GM21723 (cell line): ENCODE measurements around the gene ELFN2.
"Not testable (repeated sequence)": the region's sequence is repeated elsewhere in the genome, so short reads cannot be mapped to it uniquely, and the experiment has no call there.

Experiments used
- ATAC-seq: cut with Tn5 transposase; IDR thresholded peaks from one replicate; pipeline ENCODE4 v1.9.1; 2021; ENCODE audit warnings: mild to moderate bottlenecking, moderate library complexity; ENCODE audit not compliant: unreplicated experiment

The ELFN2 gene, protein sequence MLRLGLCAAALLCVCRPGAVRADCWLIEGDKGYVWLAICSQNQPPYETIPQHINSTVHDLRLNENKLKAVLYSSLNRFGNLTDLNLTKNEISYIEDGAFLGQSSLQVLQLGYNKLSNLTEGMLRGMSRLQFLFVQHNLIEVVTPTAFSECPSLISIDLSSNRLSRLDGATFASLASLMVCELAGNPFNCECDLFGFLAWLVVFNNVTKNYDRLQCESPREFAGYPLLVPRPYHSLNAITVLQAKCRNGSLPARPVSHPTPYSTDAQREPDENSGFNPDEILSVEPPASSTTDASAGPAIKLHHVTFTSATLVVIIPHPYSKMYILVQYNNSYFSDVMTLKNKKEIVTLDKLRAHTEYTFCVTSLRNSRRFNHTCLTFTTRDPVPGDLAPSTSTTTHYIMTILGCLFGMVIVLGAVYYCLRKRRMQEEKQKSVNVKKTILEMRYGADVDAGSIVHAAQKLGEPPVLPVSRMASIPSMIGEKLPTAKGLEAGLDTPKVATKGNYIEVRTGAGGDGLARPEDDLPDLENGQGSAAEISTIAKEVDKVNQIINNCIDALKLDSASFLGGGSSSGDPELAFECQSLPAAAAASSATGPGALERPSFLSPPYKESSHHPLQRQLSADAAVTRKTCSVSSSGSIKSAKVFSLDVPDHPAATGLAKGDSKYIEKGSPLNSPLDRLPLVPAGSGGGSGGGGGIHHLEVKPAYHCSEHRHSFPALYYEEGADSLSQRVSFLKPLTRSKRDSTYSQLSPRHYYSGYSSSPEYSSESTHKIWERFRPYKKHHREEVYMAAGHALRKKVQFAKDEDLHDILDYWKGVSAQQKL

DNA sequence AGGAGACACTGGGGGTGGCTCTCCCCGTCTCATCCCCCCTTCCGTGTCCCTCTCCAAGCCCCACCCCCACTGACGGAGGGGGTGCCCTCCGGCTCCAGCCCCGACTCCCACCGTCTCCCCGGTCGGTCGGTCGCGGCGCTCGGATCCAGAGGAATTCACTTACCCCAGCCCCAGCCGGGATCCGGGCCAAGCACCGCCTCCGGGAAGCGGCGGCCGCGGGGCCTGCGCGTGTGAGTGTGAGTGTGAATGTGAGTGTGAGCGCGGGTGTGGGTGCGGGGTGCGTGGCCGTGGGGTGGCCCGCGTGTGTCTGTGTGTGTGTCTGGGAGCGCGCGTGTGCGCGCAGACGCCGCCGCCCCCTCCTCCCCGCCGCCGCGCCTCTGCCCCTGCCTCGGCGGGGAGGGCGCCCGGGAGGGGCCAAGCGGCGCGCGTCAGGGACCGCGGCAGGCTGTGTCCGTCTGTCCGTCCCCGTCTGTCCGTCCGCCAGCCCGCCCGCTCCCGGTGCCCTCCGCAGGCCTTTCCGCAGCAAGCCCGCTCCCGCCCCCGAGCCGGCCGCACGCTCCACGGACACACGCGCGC lies at the start of gene ELFN2:
Gene ELFN2, minus strand, starts transcription at position 345 of the 576 bp plus-strand sequence. CDS start 51,945 bp downstream, outside the sequence.
- ATAC-seq, result no peak

DNA sequence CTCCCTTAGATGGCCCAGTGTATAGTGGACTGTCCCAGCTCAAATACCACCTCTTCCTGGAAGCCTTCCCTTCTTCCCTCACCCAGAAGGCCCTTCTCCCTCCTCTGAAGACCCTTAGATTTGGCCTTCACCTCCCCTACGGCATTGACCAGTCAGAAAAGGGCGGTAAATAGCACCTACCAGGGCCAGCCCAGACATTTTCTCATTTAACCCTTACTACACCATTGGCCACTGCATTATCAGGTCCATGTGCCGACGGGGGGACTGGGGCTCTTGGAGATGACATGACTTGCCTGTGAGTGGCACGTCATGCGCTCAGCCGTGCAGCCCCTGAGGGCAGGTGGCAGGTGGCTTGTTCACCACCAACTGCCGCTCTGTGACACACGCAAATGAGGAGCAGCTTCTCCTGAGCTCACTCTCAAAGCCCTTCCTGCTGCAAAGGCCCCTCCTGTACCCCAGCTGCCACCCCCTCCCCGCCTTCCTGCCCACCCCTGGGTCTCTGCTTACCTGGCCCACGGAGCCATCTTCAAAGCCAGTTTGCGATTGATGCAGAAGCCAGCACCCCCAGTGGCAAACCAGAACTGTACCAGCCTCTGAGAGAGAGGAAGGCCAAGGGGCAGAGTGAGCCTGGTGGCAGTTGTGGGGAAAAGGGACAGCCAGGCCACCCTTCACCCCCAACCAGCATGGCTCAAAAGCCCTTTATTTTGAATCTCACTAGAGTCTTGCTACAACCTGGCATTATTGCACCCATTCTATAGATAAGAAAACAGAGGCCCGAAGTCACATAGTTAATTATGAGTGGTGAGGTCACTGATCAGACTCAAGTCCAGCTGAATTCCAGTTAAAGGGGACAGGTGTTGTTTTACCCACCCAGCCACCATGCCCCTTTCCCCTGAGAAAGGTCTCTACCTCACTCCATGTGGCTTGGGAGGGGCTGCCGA lies 49.4 kb upstream of the ELFN2 start:
- no peak for ATAC-seq

DNA sequence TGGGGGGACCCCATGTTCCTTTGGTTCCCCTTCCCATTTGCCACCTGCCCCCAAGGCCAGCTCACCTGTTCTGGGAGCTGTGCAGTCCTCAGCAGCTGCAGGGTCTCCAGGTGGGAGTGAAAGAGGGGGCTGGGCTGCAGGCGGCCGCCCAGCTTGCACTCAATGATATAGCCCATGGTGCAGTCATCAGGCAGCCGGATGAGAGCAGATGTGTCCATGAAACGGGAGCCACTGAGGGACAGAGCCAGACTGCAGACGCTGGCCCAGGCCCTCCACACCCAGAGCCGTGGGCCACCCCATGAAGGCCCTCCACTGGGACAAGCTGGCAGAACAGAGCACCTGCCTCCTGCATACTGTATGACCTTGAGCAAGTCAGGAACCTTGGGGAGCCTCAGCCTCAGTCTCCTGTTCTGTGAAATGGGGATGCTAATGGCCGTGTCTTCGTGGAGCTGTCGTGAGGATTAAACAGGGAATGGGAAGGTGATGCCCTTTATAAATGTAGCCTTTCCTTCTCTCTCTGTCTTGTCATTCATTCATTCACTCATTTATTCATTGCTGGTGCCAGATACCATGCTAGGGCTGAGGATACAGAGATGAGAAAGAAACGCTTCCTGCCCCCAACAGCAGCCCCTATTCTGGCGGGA lies 47.3 kb upstream of the ELFN2 start:
- ATAC-seq, result no peak

DNA sequence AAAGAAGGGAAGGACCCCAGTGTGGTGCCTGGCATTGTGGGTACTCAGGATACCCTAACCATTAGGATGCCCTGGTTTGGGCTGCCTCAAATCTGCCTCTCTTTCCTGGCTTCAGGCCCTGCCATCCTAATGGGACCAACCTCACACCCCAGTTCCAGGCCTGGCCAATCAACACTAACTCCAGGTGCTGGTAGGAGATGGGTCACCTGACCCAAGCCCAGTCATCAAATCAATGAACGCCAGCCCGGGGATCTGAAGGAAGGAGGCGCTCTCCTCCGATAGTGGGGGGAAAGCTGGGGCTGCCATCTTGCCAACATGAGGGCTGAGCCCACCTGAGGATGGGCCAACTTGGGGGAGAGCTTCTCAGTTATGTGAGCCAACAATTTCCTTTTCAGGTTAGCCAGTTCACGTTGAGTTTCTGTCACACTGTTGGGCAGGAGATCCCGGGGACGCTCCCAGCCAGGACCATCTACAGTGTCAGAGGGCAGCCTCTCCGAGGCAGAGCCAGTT lies 46.2 kb upstream of the ELFN2 start:
- no peak for ATAC-seq

DNA sequence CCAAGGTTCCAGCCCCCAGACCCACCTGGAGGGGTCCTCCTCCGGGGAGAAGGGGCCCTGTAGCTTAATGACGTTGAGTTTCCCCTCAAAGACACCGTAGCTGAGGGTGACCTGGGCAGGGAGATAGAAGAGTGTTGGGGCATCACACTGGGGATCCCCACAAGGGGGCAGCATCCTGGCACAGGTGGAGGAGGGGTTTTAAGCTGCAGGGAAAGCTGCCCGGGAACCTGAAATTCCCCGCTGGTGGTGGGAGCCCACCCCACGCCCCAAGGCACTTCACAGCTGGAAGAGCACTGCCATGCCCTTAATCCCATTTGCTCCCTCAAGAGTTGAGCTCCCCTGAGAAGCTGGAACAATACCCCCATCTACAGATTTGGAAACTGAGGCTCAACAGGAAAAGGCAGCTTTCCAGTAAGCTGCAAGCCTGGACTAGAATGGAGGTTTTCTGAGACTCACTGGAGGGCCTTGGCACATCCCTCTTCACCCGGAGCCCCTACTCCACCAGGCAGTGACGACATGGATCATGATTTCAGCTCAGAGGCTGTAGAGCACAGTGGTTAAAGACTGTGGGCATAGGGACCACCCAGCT lies 45.2 kb upstream of the ELFN2 start:
- ATAC-seq, result no peak

DNA sequence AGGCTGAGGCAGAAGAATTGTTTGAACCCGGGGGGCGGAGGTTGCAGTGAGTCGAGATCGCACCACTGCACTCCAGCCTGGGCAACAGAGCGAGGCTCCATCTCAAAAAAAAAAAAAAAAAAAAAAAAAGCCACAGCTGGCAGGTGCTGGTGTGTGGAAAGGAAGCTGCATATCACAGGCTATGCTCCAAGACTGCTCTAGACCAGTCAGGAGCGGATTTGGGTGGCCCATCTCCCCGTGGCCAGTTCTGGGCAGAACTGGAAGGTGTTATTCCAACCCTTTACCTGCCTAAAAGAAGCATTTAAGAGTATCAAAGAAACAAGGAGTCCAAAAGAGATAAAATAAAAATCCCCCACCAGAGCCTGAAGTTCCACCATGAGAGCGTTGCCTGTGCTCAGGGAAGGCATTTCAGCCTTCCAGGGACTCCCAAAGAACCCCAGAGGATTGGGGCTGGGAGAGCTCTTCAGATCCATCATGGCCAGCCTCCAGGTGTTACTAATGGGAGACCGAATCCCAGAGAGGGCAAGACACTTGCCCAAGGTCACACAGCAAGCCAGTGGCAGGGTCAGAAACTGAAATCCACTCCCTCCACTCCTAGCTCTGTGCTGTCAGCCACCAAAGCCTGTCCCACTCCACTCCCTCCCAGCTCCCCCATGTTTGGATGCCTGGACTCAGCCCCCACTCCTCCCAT lies 44.6 kb upstream of the ELFN2 start:
- ATAC-seq, result no peak

DNA sequence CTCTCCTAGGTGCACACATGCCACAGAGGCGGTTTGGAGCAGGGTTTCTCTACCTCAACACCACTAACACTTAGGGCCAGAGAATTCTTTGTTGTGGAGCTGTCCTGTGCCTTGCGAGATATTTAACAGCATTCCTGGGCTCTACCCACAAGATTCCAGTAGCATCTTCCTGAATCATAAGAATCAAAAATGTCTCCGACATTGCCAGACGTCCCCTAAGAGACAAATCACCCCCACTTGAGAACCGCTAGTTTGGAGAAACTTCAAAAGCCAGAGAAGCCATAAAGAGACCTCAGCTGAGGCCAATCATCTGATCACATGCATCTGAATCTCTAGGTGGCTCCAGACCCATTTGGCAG lies 42.8 kb upstream of the ELFN2 start:
- no peak for ATAC-seq

DNA sequence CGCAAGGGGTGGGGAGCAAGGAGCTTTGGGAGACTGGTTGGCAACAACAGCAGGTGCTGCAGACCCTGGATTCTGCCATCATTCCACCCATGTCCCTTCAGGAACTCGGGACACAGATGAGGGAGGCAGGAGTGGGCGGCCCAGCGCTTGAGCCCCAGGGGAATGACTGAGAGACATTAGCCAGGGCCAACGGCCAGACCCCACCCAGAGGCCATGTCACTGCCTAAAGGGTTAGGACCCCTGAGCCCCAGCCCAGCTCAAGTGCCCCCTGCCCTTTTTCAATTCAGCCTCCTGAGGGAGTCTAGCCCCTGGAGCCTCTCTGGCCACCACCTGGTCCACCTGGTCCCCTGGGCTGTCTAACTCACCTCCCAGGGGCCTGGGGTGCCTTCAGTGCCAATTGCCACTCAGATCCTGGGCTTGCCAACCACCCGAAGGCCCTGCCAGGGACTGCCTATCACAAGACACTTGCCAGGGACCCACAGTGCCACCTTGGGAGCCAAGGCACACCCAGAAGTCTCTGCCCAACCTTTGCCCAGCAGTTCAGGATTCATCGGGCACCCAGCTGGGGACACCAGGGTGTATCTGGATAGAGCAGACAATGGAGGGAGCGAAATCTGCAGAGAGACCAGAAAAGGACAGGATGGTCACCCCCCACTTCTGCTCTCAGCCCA lies 42.3 kb upstream of the ELFN2 start:
- no peak for ATAC-seq

DNA sequence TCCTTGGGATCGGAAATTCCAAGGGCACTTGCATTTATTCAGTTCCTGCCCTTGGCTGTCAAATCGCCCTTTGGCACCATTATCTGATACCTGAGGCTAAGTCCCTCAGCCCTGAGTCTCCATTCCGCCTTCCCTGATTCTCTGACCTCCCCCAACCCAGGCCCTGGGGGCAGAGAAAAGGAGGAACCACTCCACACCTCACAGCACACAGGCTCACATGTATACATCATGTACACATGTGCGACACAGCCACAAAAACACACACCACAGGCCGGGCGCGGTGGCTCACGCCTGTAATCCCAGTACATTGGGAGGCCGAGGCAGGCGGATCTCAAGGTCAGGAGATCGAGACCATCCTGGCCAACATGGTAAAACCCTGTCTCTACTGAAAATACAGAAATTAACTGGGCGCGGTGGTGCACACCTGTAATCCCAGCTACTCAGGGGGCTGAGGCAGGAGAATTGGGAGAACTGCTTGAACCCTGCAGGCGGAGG lies 41.0 kb upstream of the ELFN2 start:
- not testable (repeated sequence) for ATAC-seq

DNA sequence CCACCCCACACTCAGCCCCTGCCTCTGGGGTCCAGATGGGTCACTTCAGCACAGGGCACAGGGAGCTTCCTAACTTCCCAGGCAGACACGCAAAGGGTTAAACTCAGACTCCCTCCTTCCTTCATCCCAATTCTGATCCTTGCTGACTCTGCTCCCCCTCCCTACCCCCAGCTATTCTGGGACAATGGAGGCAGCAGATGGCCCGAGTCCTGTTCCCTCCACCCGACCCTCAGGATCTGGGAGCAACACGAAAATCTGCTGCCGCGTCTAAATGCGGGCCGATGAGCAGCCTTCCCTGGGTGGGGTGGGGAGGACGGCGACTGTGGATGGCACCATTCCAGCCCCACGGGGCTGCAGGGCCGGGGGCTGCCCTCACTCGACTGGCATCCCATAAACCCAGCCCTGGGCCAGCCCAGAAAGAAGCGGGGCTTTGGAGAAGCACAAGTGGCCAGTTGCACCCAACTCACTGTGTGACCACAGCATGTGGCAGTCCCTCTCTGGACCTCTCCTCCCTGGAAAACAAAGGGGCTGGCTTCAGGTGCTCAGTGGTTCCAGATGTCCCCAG lies 40.2 kb upstream of the ELFN2 start:
- ATAC-seq, result no peak

DNA sequence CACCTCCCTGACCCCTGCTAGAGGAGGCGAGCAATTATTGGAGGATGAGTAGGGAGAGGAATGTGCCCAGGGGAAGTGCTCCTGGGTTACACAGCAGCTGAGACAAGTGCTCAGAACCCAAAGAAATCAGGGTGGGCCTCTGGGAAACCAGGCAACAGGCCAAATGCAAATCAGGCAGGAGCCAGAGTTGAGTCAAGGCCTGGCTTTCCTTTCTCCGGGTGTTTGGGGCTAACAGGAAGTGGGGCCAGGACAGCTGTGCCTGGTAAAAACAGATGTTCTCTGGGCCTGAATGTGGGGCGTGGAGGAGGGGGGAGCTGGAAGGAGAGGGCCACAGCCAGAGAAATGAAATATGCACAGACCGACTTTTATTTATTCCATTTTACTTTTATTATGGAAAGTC lies 36.9 kb upstream of the ELFN2 start:
- no peak for ATAC-seq

DNA sequence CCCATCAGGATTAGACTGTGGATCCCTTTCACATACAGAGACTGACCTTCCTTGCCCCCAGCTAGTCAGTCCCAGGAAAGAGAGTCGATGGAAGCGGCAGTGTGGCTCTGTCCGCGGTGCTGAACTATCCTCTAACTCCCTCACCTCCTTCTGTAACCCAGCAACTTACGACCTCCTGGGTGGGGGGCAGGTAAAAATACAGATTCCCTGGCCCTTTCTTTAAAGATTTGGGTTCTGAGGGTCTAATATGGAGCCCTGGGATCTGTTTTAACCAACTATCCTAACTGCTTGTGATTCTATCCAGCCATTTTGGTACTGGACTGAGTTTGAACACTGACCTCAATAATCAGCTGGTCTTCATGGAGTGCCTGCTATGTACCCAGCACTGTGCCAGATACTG lies 35.7 kb upstream of the ELFN2 start:
- ATAC-seq, result no peak

DNA sequence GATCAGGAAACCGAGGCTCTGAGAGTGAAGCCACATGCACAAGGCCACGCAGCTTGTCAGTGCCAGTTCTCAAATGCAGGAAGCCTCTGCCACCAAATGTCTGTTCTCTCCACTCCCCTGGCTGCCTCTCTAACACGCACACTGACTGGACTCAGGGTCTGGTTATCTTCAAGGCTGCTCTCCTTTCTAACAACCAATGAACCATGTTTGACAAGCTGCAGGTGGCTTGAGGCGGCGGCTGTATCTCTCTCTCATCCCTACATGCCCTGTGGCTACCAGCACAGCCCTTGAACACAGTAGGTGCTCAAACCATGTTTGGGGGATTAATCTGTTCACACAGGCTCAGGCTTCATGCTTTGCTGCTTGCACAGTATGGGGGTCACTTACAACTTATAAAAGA lies 35.2 kb upstream of the ELFN2 start:
- ATAC-seq, result no peak

DNA sequence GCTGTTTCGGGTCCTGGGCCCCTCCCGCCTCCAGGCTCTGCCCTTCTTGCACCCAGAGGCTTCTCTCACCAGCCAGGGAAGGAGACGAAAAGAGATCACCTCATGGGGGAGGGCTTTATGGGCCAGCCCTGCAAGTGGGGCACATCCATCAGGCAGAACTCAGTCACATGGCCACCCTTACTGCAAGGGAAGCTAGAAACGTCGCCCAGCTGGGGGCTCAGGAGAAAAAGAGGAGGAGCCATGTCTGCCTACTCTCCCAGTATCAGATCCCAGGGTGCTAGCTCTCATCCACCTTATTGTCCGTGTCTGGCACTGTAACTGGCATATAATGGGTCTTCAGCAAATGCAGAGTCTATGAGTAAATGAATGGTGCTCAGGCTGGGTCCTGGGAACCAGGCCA lies 34.7 kb upstream of the ELFN2 start:
- no peak for ATAC-seq

DNA sequence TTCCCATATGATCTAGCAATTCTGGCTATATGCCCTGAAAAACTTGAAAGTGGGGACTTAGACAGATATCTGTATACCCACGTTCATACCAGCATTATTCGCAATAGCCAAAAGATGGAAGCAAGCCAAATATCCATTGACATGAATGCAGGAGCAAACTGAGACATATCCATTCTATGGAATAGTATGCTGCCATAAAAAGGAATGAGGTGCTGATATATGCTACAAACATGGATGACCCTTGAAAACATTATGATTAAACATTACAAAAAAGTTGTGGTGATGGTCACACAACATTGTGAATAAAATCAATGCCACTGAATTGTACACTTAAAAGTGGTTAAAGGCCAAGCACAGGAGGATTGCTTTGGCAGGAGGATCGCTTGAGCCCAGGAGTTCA lies 33.4 kb upstream of the ELFN2 start:
- ATAC-seq, result no peak

DNA sequence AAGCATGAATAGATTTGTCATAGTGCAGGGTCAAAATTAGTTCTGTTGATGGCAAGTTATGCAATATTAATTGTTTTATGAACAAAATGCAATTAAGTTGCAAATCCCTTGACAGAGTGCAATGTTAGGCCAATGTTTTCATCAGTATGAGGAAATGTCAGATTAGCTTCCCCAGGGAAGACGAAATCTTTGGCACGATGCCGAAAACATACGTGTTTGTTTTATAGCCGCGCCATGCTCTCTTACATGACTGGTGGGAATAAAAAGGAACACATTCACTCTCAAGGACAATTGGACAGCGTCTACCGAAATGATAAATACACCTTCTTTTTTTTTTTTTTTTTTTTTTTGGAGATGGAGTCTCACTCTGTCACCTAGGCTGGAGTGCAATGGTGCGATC lies 31.9 kb upstream of the ELFN2 start:
- no peak for ATAC-seq

DNA sequence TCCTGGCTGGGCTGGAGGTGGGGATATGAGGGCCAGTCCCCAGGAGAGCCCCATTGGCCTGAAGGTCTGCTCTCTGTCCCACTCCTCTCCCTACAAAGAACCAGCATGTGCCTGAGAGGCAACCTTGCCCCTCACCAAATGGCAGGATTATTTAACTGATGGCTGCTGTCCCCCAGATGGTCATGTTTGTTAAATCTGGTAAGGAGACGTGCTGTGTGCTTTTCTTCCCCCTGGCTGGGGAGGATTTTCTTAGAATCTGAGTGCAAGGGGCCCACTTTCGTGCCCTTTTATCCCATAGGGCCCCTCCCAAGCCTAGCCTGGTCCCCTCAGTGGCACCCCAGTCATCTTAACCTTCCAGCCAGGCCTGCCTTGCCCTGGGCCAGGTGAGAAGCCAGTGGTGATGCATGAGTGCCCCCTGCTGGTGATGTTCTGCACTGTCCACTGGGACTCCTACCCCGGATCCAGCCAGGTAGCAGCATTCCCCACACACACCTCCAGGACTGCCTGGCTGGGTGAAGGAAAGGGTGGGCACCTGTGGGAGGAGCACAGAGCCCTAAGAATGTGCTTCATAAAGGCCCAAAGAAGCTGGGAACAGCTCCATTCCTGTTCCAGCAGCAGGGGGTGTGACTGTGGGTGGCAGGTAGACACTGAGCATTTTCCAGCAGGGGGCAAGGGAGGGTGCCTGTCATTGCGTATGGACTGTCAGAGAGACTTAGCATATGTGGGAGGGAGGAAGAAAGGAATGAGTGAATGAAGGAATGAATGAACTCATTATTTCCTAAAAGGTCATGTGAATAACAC lies 30.0 kb upstream of the ELFN2 start:
- no peak for ATAC-seq
